RPMI7951 (cell line): ENCODE data around the gene FOXE3. TPM values are rescaled to one million over a fixed set of nuclear protein-coding genes. Genes with fewer than 3 reads are reported as not detected.
"Not testable (repeated sequence)": the region's sequence is repeated elsewhere in the genome, so short reads cannot be mapped to it uniquely, and the experiment has no call there.

Experiments
- DNase-seq: peaks from one replicate; pipeline ENCODE4 v3.0.0-alpha.2; 2012; ENCODE audit warnings: low read depth
- total RNA-seq: library from RNA; depleted of rRNA; stranded (reverse); fragments of >200 nt; shearing (Covaris generic); gene quantifications from 2 replicates; pipeline ENCODE4 v1.2.3, GENCODE V29; 2014; rRNA removed

The FOXE3 gene
- total RNA-seq, 1 experiment from 2014 or later: not detected

DNA sequence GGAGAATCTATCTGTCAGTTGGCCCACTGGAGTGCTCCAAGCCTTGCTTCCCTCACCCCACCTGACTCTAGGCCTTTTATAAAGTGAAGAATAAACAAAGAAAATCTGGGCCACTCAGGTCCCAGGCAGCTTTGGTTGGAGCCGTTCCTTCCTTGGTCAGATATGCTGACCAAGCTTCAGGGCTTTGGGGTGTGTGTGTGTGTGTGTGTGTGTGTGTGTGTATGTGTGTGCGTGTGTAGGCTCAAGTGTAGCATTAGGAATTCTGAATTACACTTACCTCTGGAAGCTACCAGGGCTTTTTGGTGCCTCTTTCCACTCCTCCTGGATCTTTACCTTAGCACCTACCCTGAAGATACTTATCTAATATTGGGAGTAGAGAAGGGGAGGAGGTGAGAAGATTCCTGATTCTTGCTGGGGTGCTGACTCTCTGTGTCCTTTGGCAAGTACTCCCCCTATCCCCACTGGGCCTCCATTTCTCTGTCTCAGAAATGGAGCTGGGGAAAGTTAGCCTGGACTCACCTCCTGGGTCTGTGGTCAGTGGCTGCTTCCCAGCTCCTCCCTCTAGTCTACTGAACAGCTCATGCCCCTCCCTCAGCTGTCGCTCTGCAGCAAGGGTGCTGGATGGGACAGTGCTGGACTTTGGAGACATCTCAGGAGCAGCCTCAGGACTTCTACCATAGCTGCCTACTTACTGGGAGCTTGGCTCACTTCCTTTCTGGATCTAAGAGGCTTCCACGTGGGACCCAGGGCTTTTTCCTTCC lies 32.6 kb downstream of the FOXE3 start:
- no peak for DNase-seq

DNA sequence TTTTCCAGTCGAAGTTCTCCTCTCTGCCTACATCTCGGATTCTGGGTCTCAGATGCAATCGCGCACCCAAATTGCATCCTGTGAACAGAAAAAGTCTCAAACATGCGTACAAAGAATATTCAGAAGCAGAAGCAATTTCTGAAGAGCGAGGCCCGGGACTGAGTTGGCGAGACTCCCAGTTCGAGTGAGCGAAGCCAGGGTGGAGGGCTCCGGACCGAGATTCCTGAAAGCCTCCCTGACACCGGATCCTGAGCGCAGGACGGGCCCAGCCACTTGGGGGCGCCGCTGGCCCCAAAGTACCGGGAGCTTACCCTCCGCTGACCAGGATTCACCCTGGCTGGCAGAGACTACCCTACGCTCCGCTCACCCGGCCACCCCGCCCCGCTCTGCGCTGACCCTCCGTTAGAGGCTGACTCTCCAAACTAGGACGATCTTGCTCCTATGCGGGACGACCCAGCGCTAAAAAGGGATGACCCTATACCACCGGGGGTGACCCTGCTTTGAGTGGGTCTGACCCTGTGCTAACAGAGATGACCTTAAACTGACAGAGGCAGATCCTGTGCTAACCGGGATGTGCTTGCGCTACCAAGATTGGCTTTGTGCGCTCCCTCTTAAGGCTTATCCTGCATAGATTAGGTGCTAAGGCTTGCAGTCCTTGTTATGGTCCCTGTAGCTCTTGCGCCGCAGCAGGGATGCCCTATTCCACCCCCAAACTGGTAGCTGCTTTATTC lies 33.9 kb downstream of the FOXE3 start:
- no peak for DNase-seq

DNA sequence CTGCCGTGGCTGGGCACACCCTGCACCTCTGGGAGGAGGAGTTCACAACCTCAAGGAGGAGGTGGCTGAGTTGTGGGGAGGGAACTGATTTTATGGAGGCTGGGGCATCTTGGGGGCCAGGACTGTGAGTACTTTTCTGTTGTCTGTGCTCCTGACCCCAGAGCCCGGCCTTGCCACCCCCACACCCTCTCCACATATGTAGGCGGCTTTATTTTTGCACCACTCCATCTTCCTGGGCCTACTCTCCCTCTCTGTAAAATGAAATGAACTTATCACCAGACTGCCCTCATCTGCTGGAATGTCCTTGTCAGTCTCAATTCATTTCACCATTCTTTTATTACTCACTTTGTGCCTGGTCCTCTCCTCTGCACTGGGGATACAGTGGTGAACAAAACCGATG lies 34.5 kb downstream of the FOXE3 start:
- no peak for DNase-seq

DNA sequence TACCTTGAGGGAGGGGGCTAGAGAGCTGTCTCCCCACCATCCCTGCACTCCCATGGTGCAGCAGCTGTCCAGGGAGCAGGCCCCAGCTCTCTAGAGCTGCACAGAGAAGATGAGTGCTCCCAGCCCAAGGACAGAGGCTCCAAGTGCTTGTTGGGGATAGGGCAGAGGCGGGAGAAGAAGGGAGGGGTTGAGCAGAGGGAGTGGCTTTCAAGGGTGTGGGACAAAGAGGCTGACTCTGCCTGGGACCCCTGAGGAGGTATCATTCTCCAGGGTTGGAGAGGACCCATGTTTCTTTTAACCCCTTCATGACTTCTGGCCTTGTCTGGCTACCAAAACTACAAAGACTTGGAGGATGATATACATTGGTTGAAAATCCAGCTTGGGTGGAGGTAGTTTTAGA lies 36.3 kb downstream of the FOXE3 start:
- DNase-seq: no peak

DNA sequence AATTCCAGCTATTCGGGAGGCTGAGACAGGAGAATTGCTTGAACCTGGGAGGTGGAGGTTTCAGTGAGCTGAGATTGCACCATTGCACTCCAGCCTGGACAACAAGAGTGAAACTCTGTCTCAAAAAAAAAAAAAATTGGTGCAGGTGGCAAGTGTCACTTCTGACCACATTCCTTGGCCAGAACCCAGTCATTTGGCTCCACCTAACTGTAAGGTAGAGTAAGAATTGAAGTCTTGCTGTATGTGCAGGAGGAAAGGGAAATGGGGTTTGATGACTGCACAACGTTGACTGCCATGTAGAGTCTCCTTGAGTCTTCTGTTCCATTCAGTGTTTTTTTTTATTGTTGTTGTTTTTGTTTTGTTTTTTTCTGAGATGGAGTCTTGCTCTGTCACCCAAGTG lies 37.8 kb downstream of the FOXE3 start:
- DNase-seq: not testable (repeated sequence)

DNA sequence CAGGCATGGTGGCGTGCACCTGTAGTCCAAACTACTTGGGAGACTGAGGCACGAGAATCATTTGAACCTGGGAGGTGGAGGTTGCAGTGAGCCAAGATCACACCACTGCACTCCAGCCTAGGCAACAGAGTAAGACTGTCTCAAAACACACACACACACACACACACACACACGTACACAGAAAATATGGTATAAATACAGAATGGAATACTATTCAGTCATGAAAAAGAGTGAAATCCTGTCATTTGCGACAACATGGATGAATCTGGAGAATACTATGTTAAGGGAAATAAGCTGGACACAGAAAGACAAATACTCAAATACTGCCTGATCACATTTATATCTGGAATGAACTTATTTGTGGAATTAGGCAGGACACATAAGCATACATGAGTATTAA lies 40.2 kb downstream of the FOXE3 start:
- no peak for DNase-seq

DNA sequence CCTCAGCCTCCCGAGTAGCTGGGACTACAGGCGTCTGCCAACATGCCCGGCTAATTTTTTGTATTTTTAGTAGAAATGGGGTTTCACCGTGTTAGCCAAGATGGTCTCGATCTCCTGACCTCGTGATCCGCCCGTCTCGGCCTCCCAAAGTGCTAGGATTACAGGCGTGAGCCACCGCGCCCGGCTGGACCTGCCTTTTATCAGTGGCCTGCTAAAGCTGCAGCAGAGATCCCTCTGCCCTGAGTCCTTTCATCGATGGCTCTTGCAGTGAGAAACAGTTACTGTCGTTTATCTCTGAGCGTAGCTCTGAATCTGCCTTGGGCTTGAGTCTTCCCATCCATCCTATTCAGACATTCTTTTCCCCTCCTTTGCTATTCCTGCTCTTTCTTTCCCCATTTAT lies 41.5 kb downstream of the FOXE3 start:
- not testable (repeated sequence) for DNase-seq

DNA sequence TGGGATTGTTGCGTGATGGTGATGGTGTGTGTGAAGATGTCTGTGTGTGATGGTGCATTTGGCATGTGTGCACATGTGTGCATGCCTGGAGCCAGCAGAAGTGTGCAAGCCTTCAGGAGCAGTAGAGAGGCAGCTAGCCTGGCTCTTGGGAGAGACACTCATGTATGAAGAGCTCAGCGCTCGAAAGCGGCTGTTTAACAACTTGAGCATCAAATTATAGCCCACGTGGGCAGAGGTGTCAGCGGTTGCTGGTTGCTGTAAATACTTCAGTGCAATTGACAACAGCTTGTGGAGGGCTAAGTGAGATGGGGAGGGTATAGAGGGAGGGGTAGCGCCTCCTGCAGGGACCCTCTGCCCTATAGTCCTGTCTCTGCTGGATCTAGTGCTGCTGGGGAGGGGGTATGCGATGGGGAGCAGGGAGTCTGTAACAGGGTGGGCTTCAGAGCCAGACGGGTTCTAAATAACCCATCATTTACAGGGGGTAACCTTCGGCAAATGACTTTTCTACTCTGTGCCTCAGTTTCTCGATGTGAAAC lies 43.2 kb downstream of the FOXE3 start:
- no peak for DNase-seq

DNA sequence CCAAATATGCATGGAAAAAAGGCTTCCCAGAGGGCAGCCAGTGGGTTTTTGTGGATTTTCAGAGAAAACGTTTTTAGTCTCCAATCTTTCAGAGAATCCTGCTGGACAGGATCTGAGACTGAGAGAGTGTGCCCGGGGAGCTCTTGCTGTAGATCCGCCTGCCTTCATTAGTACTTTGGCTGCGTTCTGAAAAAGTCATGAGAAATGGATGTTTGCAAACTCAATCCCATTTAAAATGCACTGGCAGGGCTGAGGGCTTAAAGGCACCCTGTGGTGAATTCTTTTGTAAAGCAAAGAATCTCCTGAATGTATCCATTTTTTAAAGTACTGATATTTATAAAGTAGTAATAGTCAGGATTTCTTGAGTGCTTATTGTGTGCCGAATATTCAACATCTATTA lies 44.0 kb downstream of the FOXE3 start:
- DNase-seq: no peak

DNA sequence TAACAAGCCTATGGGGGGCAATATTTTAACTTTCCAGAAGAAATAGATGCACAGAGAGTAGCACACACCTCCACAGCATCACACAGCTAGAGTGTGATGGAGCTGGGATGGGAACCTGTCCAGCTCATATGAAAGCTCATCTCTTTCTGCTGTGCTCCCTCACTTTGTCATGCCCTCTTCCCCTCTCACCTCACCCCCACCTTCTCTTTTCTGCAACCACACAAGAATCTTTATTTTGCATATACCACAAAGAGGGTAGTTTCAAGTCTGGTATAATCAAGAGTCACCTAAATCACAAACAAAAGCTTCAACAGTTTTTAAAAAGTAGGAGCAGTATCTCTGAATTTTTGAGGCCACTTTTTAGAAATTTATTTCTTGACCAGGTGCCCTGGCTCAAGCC lies 44.4 kb downstream of the FOXE3 start:
- no peak for DNase-seq

DNA sequence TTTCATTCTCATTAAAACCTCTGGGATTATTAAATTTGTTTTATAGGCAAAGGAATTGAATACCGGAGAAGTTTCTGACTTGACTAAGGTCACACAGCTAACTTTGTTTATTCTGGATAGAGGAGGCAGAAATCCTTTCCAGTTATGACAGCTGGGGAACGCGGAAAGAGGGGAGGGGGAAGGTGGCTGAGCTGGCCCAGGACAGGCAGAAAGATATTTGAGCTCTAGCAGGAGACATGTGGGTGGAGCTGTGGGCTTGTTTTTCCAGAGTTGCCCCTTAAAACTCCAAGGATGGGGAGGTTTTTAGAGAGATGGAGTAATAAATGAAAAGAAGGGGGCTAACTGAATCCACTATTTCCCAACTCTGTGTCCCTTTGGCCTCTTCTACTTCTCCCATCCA lies 49.5 kb downstream of the FOXE3 start:
- DNase-seq: no peak

Other genes with a start within 250 kb of the FOXE3 start
- gene PDZK1IP1, start 226.2 kb upstream of the FOXE3 start, total RNA-seq: not detected in 2 replicates
- not detected in 2 replicates for gene TAL1, start 184.1 kb upstream of the FOXE3 start, total RNA-seq
- 31.6 and 38.8 TPM in 2 replicates for gene STIL, start 102.1 kb upstream of the FOXE3 start, total RNA-seq
- 137 and 168 TPM in 2 replicates for gene CMPK1, start 82.5 kb upstream of the FOXE3 start, total RNA-seq
- 0.20 and 0.48 TPM in 2 replicates for gene FOXD2, start 21.8 kb downstream of the FOXE3 start, total RNA-seq